ENCODE measurements around the gene KLF4.

The KLF4 gene

DNA sequence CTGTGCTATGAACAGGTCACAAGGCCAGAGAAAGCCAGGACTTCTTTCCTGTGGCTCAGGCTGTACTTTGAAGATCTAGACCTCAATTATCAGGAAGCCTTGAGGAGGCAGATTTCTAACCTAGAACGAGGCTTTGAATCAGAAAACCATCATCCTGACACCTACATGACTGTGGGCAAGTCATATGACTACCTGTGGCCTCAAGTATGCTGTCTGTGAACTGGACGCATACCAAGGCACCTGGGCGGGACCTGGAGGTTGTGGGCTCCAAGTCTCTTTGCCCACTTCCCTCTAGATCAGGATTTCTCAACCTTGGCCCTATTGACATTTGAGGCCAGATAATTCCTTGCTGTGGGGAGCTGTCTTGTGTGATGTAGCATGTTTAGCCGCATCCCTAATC lies 42.5 kb downstream of the KLF4 start:
- no peak for DNase-seq

DNA sequence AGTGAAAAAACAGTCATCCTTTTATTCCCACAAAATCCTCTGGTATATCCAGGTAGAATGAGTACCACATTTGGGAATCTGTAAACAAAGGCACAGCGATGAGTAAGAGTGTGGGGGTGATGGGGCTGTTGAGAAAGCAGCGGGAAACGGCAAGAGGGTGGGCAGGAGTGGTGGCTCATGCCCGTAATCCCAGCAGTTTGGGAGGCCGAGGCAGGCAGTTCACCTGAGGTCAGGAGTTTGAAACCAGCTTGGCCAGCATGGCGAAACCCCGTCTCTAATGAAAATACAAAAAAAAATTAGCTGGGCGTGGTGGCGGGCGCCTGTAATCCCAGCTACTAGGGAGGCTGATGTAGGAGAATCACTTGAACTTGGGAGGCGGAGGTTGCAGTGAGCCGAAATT lies 43.1 kb downstream of the KLF4 start:
- DNase-seq: no peak

DNA sequence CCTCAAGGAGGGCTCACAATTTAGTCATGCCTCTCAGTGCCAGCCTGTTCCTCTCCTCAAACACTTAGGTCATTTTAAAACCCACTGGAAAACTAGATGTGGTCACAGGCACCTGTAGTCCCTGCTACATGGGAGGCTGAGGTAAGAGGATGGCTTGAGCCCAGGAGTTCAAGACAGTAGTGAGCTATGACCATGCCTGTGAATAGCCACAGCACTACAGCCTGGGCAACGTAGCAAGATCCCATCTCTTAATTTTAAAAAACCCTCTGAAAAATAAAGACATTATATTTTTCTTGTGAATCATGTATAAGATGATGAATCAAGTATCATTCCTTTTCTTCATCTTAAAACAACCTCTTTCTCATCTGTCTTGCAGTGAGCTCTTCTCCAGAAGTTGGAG lies 45.8 kb downstream of the KLF4 start:
- DNase-seq: no peak

DNA sequence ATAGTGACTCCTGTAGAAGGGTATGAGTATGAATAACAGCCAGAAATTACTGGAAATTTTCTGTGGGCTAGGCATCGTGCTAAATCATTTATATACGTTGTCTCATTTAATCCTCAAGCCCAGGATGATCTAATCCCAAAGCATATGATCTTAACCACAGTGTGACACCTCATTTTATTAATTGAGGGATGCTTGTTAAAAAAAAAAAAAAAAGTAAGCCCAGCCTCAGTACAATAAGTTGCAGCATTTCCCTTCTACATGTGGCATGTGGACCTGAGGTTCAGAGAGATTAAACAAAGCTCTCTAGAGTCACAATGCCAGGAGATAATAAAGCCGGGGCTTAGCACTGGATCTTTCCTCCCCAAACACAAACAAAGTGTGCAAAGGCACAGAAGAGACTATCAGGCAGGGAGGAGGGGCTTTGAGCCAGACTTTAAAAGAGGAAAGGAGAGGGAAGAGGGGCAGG lies 49.5 kb downstream of the KLF4 start:
- no peak for DNase-seq

DNA sequence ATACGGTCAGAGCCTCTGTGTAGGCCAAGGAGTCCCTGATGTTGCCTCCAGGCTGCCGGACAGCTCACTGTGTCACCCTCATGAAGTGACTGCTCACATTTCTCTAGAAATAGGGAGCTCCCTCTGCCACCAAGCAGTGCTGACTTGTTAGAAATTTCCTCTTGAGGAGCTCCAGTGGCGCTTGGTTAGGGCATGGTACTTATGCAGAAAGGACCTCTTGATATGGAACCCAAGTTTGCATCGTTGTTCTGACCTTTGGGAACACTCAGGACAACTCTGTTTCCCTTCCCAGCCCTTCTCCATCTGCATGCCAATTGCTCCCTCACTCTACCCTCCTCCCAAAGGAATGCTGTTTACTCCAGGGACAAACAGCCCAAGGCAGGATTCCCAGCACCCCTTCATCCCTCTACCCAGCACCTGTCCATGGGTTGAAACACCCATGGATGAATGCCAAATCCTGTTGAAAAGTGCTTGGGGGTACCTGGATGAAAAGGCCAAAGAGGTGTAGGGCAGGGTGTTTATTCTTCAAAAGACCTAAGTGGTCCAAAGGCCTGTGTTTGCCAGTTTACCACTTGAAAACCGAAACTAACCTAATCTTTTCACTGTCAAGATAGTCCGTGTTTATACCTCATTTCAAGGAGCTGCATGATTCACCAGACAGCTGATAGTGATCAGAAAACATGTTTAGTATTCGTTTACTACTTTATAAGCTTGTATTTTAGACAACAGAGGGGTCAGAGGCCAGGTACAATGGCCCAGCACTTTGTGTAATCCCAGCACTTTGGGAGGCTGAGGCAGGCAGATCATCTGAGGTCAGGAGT lies 51.1 kb downstream of the KLF4 start:
- DNase-seq: no peak

DNA sequence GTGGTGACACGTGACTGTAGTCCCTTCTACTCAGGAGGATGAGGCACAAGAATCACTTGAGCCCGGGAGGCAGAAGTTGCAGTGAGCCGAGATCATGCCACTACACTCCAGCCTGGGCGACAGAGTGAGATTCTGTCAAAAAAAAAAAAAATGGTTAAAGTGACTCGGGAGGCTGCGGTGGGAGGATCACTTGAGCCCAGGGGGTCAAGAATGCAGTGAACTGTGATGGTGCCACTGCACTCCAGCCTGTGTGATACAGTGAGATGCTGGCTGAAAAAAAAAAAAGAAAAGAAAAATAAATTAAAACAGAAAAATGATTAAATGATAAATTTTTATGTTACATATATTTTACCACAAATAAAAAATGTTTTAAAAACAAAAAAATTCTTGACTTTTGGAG lies 51.9 kb downstream of the KLF4 start:
- no peak for DNase-seq

DNA sequence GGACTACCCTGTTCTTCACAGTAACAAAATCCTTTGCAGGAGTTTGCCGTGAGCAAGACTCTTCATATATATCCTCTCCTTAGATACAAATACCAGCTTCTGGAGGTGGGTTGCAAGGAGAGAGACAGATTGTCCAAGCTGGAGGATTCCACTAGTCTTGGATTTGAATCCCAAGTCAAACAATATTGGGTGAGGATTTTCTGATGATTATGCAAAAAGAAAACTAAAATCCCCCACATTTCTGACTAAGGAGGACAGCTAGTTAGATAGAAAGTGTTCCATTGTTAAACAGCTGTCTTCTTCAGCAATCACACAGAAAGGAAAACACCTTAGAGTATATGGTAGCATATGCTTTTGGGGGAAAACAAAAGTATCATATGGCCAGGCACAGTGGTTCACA lies 54.2 kb downstream of the KLF4 start:
- DNase-seq: no peak
